Putamen (tissue), 1 donor: ENCODE measurements around the gene ADORA2A.

ENCODE experiments used
- DNase-seq: peaks from one replicate; pipeline ENCODE4 v3.0.0-alpha.2; 2016; ENCODE audit warnings: low spot score

Gene ADORA2A

GRCh38 chr22:24403346-24403745 is 24.1 kb upstream of the ADORA2A start:
- no peak for DNase-seq

GRCh38 chr22:24404561-24405275 is 22.7 kb upstream of the ADORA2A start:
- DNase-seq, result no peak

DNA sequence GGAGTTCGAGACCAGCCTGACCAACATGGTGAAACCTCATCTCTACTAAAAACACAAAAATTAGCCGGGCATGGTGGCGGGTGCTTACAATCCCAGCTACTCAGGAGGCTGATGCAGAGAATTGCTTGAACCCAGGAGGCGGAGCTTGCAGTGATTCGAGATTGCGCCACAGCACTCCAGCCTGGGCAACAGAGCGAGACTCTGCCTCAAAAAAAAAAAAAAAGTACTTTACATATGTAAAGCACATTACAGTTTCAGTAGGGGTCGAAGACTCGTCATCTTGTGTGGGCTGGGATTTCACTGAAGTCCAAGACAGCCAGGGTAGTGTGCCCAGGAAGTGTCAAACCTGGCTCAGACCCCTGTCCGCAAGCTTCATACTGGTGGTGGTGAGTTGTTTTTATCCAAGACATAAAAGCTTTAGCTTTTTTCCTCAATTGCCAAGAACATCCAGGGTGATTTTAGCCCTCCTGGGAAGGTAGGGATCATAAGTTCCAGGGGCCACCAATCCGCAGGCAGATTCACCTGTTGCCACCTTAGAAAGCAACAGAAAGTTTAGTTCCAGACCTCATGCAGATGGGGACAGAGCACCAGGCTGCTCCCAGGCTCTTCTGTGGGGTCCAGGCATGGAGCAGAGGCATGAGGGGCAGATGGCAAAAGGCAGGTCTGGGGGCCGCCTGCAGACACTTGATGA is 21.6 kb upstream of the ADORA2A start:
- DNase-seq, result no peak

DNA sequence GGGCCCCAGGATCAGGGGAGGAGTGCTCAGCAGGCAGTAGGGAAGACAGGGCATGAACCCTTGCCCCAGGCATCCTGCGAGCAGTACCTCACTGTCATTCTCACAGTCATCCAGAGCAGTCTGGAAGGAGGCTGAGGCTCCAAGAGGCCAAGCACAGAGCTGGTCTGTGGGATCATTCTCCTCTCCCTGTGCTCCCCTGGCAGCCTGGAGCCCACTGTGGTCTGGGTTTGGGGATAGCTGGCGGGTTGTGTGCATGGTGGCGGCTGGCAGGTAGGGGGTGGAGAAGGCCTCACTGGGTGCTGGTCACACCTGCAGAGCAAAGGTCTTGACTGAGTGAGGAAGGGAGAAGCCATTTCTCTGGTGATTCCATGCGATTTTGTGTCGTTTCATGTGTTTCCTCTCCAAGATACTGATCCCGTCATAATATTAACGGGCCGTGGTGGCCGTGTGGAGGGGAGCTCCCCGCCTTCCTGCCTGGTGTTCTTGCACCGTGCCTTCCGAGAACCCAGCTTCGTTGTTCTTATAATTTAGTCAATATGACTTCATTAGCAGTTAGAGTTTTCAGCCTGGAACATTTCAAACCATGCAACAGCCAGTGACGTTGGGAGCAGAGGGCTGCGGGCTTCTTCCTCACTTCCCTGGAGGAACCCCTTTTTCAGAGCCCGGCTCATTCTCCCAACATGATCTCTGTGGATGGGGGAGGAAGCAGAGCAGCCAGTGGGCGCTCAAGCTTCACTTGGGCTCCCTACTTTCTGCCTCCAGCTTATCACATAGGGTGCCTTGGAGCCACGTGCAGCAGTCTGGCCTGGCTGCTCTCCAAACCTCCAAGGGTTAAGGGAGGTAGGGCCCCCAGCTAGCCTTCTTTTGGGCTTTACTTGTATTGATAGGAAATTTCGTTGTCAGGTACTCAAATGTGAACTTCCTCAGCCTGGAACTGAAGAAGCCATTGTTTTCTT is 20.8 kb upstream of the ADORA2A start:
- no peak for DNase-seq

DNA sequence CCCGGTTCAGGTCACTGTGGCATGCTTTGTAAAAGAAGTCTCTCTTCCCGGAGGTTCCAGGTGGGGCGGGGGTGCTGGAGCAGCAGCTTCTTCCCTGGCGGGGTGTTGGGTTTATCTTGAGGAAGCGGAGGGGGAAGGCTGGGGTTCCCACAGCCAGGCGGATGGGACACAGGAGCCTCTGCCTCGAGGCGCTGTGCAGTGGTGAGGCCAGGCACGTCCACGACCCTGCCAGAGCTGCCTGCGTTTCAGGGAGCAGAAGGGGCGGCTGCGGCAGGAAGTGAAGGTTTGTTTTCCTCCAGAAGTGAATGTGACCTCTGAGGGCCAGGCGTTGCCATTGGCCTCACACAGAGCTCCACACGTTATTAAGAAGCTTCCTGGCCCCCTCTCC is 20.1 kb upstream of the ADORA2A start:
- DNase-seq, result no peak

GRCh38 chr22:24407884-24408283 is 19.5 kb upstream of the ADORA2A start:
- no peak for DNase-seq

DNA sequence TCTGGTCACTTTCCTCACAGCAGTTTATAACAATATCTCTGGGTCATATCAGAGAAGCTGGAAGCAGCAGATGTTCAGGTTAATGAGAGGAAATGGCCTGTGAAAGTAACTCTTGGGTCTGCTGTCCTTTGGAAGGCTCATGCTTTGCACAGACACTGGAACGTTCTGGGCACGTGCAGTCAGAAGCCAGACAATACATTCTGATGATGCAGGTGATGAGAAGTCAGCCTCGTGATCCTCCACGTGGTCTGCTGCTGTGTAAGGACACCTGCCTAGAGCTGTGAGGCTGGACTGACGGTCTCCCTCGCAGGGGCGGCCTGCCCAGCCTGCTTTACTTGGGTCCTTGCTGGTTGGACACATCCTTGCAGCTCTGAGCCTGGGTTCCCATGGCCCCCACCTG is 18.8 kb upstream of the ADORA2A start:
- no peak for DNase-seq

- DNase-seq, result no peak
These were observed 17.7 kb upstream of the ADORA2A start for GRCh38 chr22:24409707-24410106.

GRCh38 chr22:24410110-24410856 is 17.1 kb upstream of the ADORA2A start:
- DNase-seq, result no peak

- DNase-seq, result no peak
These were observed 16.0 kb upstream of the ADORA2A start for GRCh38 chr22:24411256-24412004.

- DNase-seq, result no peak
These were observed 15.1 kb upstream of the ADORA2A start for GRCh38 chr22:24412274-24412673.

GRCh38 chr22:24413271-24413670 is 14.1 kb upstream of the ADORA2A start:
- DNase-seq, result no peak

GRCh38 chr22:24413736-24414385 is 13.5 kb upstream of the ADORA2A start:
- DNase-seq, result no peak

- no peak for DNase-seq
These were observed 12.9 kb upstream of the ADORA2A start for GRCh38 chr22:24414523-24414922.

GRCh38 chr22:24414984-24415945 is 12.1 kb upstream of the ADORA2A start:
- DNase-seq, result no peak

- DNase-seq, result no peak
These were observed 11.3 kb upstream of the ADORA2A start for GRCh38 chr22:24416095-24416494.

- no peak for DNase-seq
These were observed 10.8 kb upstream of the ADORA2A start for GRCh38 chr22:24416611-24417010.

GRCh38 chr22:24417200-24417599 is 10.2 kb upstream of the ADORA2A start:
- DNase-seq, result no peak

GRCh38 chr22:24417901-24418641 is 9.3 kb upstream of the ADORA2A start:
- DNase-seq, result no peak
